Fibroblast of mammary gland (primary cell): Measurements from ENCODE around the gene GTSE1.
A peak's percentile ranks its signal among the peaks of the same experiment; 100 is the strongest.

Experiments used
- DNase-seq: peaks from one replicate; pipeline ENCODE4 v3.0.0-alpha.2; 2010; ENCODE audit warnings: low read depth
- H3K4me3 ChIP-seq: 2 replicates; pipeline ENCODE4 v1.5.1; 2011; ENCODE audit warnings: low read depth, mild to moderate bottlenecking, low read length, moderate library complexity; ENCODE audit not compliant: control insufficient read depth
- TF ChIP-seq, protein P1 (sequence below): conservative IDR thresholded peaks from 2 replicates; pipeline ENCODE4 v1.5.1; 2011; ENCODE audit warnings: low read depth, low read length, inconsistent platforms; ENCODE audit not compliant: control insufficient read depth, insufficient read depth

Gene GTSE1

GRCh38 chr22:46366327-46366731 is 69.7 kb downstream of the GTSE1 start:
- H3K4me3 ChIP-seq, result no peak overlapping the region
- TF ChIP-seq, protein P1, sequence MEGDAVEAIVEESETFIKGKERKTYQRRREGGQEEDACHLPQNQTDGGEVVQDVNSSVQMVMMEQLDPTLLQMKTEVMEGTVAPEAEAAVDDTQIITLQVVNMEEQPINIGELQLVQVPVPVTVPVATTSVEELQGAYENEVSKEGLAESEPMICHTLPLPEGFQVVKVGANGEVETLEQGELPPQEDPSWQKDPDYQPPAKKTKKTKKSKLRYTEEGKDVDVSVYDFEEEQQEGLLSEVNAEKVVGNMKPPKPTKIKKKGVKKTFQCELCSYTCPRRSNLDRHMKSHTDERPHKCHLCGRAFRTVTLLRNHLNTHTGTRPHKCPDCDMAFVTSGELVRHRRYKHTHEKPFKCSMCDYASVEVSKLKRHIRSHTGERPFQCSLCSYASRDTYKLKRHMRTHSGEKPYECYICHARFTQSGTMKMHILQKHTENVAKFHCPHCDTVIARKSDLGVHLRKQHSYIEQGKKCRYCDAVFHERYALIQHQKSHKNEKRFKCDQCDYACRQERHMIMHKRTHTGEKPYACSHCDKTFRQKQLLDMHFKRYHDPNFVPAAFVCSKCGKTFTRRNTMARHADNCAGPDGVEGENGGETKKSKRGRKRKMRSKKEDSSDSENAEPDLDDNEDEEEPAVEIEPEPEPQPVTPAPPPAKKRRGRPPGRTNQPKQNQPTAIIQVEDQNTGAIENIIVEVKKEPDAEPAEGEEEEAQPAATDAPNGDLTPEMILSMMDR, result no peak
- no peak for DNase-seq

DNA sequence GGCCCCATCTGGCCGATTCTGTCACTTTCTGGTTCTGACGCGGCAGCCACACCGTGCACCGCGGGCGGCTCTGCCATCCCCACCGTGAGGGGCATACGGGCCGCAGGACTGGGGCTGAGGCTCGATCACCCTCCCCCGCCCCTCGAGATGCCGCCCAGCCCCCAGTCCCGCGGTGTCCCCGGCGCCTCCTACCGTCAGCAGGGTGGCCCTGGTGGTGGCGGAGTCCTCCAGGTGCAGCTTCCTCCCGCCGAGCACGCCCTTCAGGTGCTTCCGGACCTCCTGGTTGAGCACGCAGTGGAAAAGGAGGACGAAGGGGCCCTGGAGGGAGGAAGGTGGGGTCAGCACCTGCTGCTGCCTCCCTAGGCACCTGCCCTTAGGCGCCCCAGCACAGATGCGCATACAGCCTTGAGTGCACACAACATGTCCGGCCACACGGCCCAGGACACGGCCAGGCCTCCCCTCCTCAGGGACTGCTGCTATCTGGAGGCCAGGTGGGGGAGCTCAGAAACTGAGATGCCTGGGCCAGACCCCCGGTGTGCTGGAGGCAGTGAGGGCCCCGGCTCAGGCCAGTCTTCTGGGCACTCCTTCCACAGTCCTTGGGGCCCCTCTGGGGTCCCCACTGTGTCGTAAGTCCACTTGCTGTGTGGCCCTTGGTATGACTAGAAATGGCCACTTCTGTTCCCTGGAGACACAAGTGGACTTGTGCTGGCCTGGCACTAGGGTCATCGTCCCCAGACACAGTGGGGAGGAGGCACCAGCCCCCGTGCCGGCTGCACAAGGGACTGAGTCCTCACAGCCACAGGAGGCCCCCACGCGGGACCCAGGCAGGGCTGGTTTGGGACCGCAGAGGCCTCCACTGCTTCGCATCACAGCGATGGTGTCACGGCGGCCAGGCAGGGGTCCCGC is 70.4 kb downstream of the GTSE1 start:
- TF ChIP-seq, protein P1, result no peak
- no peak for DNase-seq
- H3K4me3 ChIP-seq, result no peak overlapping the region

DNA sequence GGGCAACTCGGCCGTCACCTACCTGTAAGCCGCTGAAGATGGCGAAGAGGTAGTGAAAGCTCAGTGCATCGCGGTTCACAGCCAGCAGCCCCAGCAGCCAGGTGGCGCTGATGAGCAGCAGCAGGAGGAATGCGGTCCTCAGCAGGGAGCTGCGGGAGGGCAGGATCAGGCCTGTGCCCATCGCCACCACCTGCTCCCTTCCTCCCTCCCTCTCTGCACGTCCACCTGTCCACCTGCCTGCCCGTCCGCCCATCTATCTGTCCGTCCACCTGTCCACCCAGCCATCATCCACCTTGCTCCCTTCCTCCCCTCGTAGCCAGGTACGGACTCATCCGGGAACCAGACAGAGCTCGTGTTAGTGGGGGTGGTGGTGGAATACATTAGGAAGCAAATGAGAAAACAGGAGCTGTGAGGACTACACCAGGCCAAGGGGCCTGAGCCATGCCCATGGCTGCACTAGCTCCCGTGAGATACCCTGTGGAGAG is 71.1 kb downstream of the GTSE1 start:
- H3K4me3 ChIP-seq, result no peak overlapping the region
- DNase-seq, result peak; percentile 12
- TF ChIP-seq, protein P1, result peak; percentile 56

DNA sequence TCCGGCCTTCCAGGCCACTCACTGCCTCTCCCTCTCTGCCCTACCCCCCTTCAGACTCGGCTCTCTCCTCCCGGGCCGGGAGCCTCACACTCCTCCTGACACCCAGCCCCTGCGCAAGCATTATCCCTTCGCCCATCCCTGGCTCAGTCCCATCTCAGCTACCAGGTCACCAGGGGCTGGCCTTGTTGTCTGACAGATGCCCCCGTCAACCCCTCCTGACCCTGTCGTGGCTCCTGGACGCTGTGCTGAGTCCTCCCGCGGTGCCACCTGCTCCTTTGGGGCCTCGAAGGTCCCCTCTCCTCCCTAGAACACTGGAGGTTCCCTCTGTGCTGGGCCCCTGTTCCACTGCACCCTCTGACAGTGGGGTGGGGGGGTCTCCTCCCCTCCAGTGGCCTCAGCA is 71.8 kb downstream of the GTSE1 start:
- H3K4me3 ChIP-seq, result no peak overlapping the region
- TF ChIP-seq, protein P1, result no peak
- no peak for DNase-seq

GRCh38 chr22:46368871-46369715 is 72.4 kb downstream of the GTSE1 start:
- no peak for DNase-seq
- TF ChIP-seq, protein P1, result no peak
- H3K4me3 ChIP-seq, result no peak overlapping the region

DNA sequence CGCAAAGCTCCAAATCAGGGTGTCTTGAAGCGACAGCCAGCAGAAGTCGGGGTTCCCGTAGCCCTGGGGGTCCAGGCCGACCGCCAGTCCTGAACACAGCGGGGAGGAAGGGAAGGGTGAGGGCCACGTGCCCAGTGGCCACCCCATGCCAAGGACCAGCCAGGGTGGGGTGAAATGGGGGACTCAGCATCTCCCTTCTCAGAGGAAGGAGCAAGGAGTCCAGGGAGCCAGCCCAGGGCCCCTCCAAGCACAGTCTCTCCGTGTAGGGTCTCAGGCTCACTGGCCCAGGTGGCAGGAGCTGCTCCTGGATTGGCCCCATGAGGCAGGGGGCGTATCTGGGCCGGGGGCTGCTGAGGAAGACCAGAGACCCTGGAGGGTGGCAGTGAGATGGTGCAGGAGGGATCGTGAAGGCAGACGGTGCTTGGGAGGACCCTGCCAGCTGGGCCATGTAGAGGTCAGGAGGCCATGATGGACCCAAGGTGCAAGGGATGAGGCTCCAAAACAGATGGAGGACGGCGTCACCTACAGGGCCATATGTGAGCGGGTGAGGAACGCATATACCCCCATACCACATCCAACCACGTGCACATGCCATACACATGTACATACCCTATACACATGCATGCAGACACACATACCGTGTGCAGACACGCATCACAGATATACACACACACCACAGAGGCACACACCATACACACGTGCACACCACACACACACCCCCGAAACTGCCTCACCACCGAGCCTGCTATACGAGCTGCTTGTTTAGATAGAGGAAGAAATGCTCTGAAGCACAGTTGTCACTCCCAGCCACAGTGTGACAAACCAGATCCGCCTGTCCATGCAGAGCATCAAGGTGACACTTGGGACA is 73.3 kb downstream of the GTSE1 start:
- no peak overlapping the region for H3K4me3 ChIP-seq
- TF ChIP-seq, protein P1, result no peak
- no peak for DNase-seq
